Activated CD8-positive, alpha-beta T cell treated with anti-CD3 and anti-CD28 coated beads for 36 hours (primary cell): Measurements from ENCODE around the gene FITM1. TPM values are rescaled to one million over a fixed set of nuclear protein-coding genes. Genes with fewer than 3 reads are reported as not detected.

Source experiments
- ATAC-seq: fragments of 200-7000 bp; cut with Tn5 transposase; one replicate; pipeline ENCODE4 v1.10.0; 2021; ENCODE audit warnings: mild to moderate bottlenecking, moderate library complexity
- CTCF ChIA-PET: fragments of 350-600 bp; sonication (Branson Sonifier 250); formaldehyde crosslinking; loops from one replicate; lab custom pipeline; 2021; ENCODE audit warnings: antibody characterized with exemption; lab: Charles Lee
- POLR2A ChIA-PET: fragments of 350-600 bp; sonication (Branson Sonifier 250); formaldehyde crosslinking; loops from one replicate; lab custom pipeline; 2021; ENCODE audit warnings: antibody characterized with exemption; lab: Charles Lee
- DNase-seq: peaks from one replicate; pipeline ENCODE4 v3.0.0-alpha.2; 2020
- H3K27ac Mint-ChIP-seq: one replicate; pipeline ENCODE4 v1.8.0; 2021; ENCODE audit warnings: mild to moderate bottlenecking, mixed read lengths
- H3K27me3 Mint-ChIP-seq: one replicate; pipeline ENCODE4 v1.8.0; 2021; ENCODE audit warnings: mixed read lengths
- H3K36me3 Mint-ChIP-seq: one replicate; pipeline ENCODE4 v1.8.0; 2021; ENCODE audit warnings: low read depth, mixed read lengths
- H3K4me1 Mint-ChIP-seq: one replicate; pipeline ENCODE4 v1.8.0; 2021; ENCODE audit warnings: low read depth, mixed read lengths
- H3K4me3 Mint-ChIP-seq: one replicate; pipeline ENCODE4 v1.8.0; 2021; ENCODE audit warnings: mild to moderate bottlenecking, moderate library complexity, mixed read lengths
- H3K9me3 Mint-ChIP-seq: one replicate; pipeline ENCODE4 v1.8.0; 2021; ENCODE audit warnings: mixed read lengths
- CTCF ChIP-seq: fragments of 200-600 bp; IDR thresholded peaks from one replicate; pipeline ENCODE4 v1.8.0; 2022; ENCODE audit warnings: antibody characterized with exemption, mild to moderate bottlenecking
- intact Hi-C: fragments of 100-400 bp; cut with micrococcal nuclease; formaldehyde crosslinking; loops from one replicate; pipeline ENCODE4 v1.10.0; 2022
- total RNA-seq, 2 experiments: library from RNA; stranded (reverse); gene quantifications; one replicate each; pipeline ENCODE4 v1.2.3, GENCODE V29; 2021

FITM1 gene
- total RNA-seq, 2 experiments from 2014 or later = 0.56 to 0.69 TPM

- Mint-ChIP-seq H3K36me3 (peaks cover 18% of the 10 kb centered on the region), H3K27me3 (no peaks in the 10 kb centered on the region), H3K4me1 (peaks cover 20% of the 10 kb centered on the region), H3K9me3 (no peaks in the 10 kb centered on the region), H3K4me3 (peak overlapping the region; percentile 60), H3K27ac (peak overlapping the region; percentile 99)
- DNase-seq = no peak
- POLR2A ChIA-PET = interaction anchor here (0.7 to 9.1 kb wide), 10 partner anchors 13 to 120 kb away, joined by 3 to 80 read pairs (median 4); partner anchors contain the start of genes DHRS4L2, IRF9, PCK2 and PSME1
- CTCF ChIA-PET = interaction anchor here (0.7 to 10.8 kb wide), 40 partner anchors 8 to 319 kb away, joined by 3 to 218 read pairs (median 5); partner anchors contain the start of genes CARMIL3, CHMP4A, CIDEB and CPNE6
- TF ChIP-seq CTCF = no peak
- peak; percentile 31 for ATAC-seq
- intact Hi-C loops = loop anchor here (2.0 kb wide), 1 partner anchor 56 kb away; the partner anchor contains the start of gene CARMIL3
Measured at GRCh38 chr14:24108336-24108874, 22.1 kb upstream of the FITM1 start.

GRCh38 chr14:24110060-24110459 lies 20.4 kb upstream of the FITM1 start:
- peak overlapping the region; percentile 68 for H3K27ac Mint-ChIP-seq

GRCh38 chr14:24110523-24110922 lies 19.9 kb upstream of the FITM1 start:
- H3K27ac Mint-ChIP-seq = no peak overlapping the region
- no peak for ATAC-seq

More at GRCh38 chr14:24110060-24110459, 20.4 kb upstream of the FITM1 start:
- H3K9me3 Mint-ChIP-seq = no peaks in the 10 kb centered on the region
- no peaks in the 10 kb centered on the region for H3K27me3 Mint-ChIP-seq
- H3K36me3 Mint-ChIP-seq = peaks cover 4% of the 10 kb centered on the region
- ChIA-PET CTCF (interaction anchor here (0.8 to 10.8 kb wide), 12 partner anchors 15 to 79 kb away, joined by 3 to 218 read pairs (median 7); partner anchors contain the start of genes CARMIL3, EMC9, IPO4 and IRF9), POLR2A (interaction anchor here (0.8 to 9.1 kb wide), 6 partner anchors 15 to 53 kb away, joined by 3 to 80 read pairs (median 6); partner anchors contain the start of genes EMC9 and PCK2)
- TF ChIP-seq CTCF = no peak
- no peak for ATAC-seq
- intact Hi-C loops = no loop called here
- peaks cover 20% of the 10 kb centered on the region for H3K4me1 Mint-ChIP-seq
- no peak for DNase-seq
- H3K4me3 Mint-ChIP-seq = no peak overlapping the region

GRCh38 chr14:24113379-24113800 lies 17.1 kb upstream of the FITM1 start:
- CTCF ChIA-PET = interaction anchor here (1.2 to 6.0 kb wide), 11 partner anchors 18 to 481 kb away, joined by 4 to 37 read pairs (median 9); partner anchors contain the start of genes EMC9, FITM1, IRF9 and PCK2
- intact Hi-C loops = no loop called here

More at GRCh38 chr14:24110523-24110922, 19.9 kb upstream of the FITM1 start:
- CTCF ChIA-PET = interaction anchor here (0.9 to 10.8 kb wide), 10 partner anchors 16 to 78 kb away, joined by 3 to 218 read pairs (median 12); partner anchors contain the start of genes CARMIL3, EMC9, IPO4 and IRF9
- H3K27me3 Mint-ChIP-seq = no peaks in the 10 kb centered on the region
- POLR2A ChIA-PET = interaction anchor here (1.3 to 9.1 kb wide), 5 partner anchors 15 to 54 kb away, joined by 5 to 80 read pairs (median 6); partner anchors contain the start of genes EMC9 and PCK2
- intact Hi-C loops = no loop called here
- peaks cover 23% of the 10 kb centered on the region for H3K4me1 Mint-ChIP-seq
- no peak for TF ChIP-seq CTCF
- H3K36me3 Mint-ChIP-seq = peaks cover 4% of the 10 kb centered on the region
- H3K4me3 Mint-ChIP-seq = no peak overlapping the region
- no peaks in the 10 kb centered on the region for H3K9me3 Mint-ChIP-seq
- no peak for DNase-seq

More at GRCh38 chr14:24113379-24113800, 17.1 kb upstream of the FITM1 start:
- Mint-ChIP-seq H3K4me3 (peak overlapping the region; percentile 98), H3K27ac (peak overlapping the region; percentile 99), H3K4me1 (peaks cover 28% of the 10 kb centered on the region), H3K9me3 (no peaks in the 10 kb centered on the region), H3K27me3 (no peaks in the 10 kb centered on the region), H3K36me3 (peaks cover 18% of the 10 kb centered on the region)
- DNase-seq = no peak
- no peak for ATAC-seq
- POLR2A ChIA-PET = interaction anchor here (0.9 to 7.0 kb wide), 17 partner anchors 9 to 125 kb away, joined by 3 to 62 read pairs (median 11); partner anchors contain the start of genes DHRS4L2, EMC9, FITM1 and GMPR2
- no peak for TF ChIP-seq CTCF
